ENCODE measurements around the gene CRYBG1. TPM values are rescaled to one million over a fixed set of nuclear protein-coding genes. Genes with fewer than 3 reads are reported as not detected.

The CRYBG1 gene
- total and polyA plus RNA-seq, 3 donors from 2014 or later, result 4.8 to 16.5 (median 7.8) TPM

DNA sequence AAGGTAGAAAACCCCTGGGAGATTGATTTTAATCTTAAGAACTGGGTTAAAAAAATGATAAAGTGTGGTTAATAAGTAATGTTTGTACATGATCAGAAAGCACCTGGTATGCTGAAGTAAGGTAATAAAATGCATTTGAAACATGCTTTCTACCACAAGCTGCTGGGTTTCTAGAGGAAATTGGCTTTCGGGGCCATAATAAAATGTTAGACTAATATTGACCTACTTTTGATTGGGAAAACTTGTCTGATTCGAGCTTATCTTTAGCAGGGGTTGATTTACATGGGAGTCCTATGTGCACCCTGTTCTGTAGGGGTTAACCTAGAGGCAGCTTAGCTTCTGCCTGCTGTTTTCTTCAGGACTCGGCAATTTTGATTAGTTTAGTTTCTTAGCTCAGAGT, 50.5 kb downstream of the CRYBG1 start:
- H3K36me3 ChIP-seq (ENCODE audit: low read depth, missing control alignments), result no peaks in the 10 kb centered on the region
- no peaks in the 10 kb centered on the region for H3K9me3 ChIP-seq
- H3K4me1 ChIP-seq, result no peaks in the 10 kb centered on the region
- no peak overlapping the region for H3K27ac ChIP-seq
- DNase-seq, result no peak
- 81 to 88% methylated on average over 3 of the region's 3 CpGs for WGBS, 2 donors
- H3K4me3 ChIP-seq, result no peak overlapping the region
- TF ChIP-seq POLR2A (IDR thresholded peaks at IDR 0.05), result no peak
- TF ChIP-seq, protein P1, sequence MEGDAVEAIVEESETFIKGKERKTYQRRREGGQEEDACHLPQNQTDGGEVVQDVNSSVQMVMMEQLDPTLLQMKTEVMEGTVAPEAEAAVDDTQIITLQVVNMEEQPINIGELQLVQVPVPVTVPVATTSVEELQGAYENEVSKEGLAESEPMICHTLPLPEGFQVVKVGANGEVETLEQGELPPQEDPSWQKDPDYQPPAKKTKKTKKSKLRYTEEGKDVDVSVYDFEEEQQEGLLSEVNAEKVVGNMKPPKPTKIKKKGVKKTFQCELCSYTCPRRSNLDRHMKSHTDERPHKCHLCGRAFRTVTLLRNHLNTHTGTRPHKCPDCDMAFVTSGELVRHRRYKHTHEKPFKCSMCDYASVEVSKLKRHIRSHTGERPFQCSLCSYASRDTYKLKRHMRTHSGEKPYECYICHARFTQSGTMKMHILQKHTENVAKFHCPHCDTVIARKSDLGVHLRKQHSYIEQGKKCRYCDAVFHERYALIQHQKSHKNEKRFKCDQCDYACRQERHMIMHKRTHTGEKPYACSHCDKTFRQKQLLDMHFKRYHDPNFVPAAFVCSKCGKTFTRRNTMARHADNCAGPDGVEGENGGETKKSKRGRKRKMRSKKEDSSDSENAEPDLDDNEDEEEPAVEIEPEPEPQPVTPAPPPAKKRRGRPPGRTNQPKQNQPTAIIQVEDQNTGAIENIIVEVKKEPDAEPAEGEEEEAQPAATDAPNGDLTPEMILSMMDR (IDR thresholded peaks at IDR 0.05), result no peak
- intact Hi-C loops (cut with DNase I; ENCODE audit: low total_unique reads), result no loop called here
- H3K27me3 ChIP-seq, result no peaks in the 10 kb centered on the region

DNA sequence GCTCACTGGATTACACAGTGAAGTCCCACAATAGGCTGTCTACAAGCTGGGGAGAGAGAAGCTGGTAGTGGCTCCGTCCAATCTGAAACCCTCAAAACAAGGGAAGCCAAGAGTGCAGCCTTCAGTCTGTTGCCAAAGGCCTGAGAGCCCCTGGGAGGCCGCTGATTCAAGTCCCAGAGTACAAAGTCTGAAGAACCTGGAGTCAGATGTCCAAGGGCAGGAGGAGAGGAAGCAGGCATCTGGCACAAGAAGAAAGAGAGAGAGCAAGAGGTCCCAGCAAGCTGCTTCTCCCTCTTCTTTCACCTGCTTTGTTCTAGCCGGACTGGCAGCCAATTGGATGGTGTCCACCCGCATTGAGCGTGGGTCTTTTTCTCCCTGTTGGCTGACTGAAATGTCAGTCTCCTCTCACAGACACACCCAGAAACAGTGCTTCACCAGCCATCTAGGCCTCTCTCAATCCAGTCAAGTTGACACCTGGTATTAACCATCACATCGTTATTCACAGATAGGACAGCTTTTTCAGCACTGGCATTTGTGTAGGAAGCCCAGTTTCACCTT, 51.2 kb downstream of the CRYBG1 start:
- DNase-seq, result no peak
- TF ChIP-seq POLR2A (IDR thresholded peaks at IDR 0.05), result no peak
- TF ChIP-seq, protein P1 (IDR thresholded peaks at IDR 0.05), result no peak
- Histone ChIP-seq H3K4me3 (no peak overlapping the region), H3K9me3 (no peaks in the 10 kb centered on the region), H3K4me1 (no peaks in the 10 kb centered on the region), H3K27me3 (no peaks in the 10 kb centered on the region), H3K36me3 (ENCODE audit: low read depth, missing control alignments) (no peaks in the 10 kb centered on the region), H3K27ac (no peak overlapping the region)
- intact Hi-C loops (cut with DNase I; ENCODE audit: low total_unique reads), result no loop called here
- 81 to 87% methylated on average over 6 of the region's 6 CpGs for WGBS, 2 donors

- TF ChIP-seq, protein P1 (IDR thresholded peaks at IDR 0.05), result no peak
- no peak for TF ChIP-seq POLR2A (IDR thresholded peaks at IDR 0.05)
- no peak for DNase-seq
- no peaks in the 10 kb centered on the region for H3K27me3 ChIP-seq
Observed at GRCh38 chr6:106413016-106413415, 52.5 kb downstream of the CRYBG1 start.

GRCh38 chr6:106413722-106414121, 53.2 kb downstream of the CRYBG1 start:
- Histone ChIP-seq H3K36me3 (ENCODE audit: low read depth, missing control alignments) (no peaks in the 10 kb centered on the region), H3K9me3 (no peaks in the 10 kb centered on the region), H3K27ac (no peak overlapping the region), H3K4me1 (no peaks in the 10 kb centered on the region), H3K4me3 (no peak overlapping the region), H3K27me3 (no peaks in the 10 kb centered on the region)
- intact Hi-C loops (cut with DNase I; ENCODE audit: low total_unique reads), result no loop called here
- WGBS, 2 donors, result 48 to 62% methylated on average over 2 of the region's 2 CpGs
- DNase-seq, result no peak
- TF ChIP-seq, protein P1 (IDR thresholded peaks at IDR 0.05), result no peak
- TF ChIP-seq POLR2A (IDR thresholded peaks at IDR 0.05), result no peak

More at GRCh38 chr6:106413016-106413415, 52.5 kb downstream of the CRYBG1 start:
- Histone ChIP-seq H3K9me3 (no peaks in the 10 kb centered on the region), H3K4me3 (no peak overlapping the region), H3K27ac (no peak overlapping the region), H3K36me3 (ENCODE audit: low read depth, missing control alignments) (no peaks in the 10 kb centered on the region), H3K4me1 (no peaks in the 10 kb centered on the region)
- intact Hi-C loops (cut with DNase I; ENCODE audit: low total_unique reads), result no loop called here

- no peak for DNase-seq
- WGBS, 2 donors, result 53 to 77% methylated on average over 4 of the region's 4 CpGs
- intact Hi-C loops (cut with DNase I; ENCODE audit: low total_unique reads), result no loop called here
Observed at GRCh38 chr6:106415921-106416320, 55.4 kb downstream of the CRYBG1 start.

More at GRCh38 chr6:106415921-106416320, 55.4 kb downstream of the CRYBG1 start:
- Histone ChIP-seq H3K4me3 (no peak overlapping the region), H3K27ac (no peak overlapping the region), H3K9me3 (no peaks in the 10 kb centered on the region), H3K27me3 (no peaks in the 10 kb centered on the region), H3K36me3 (ENCODE audit: low read depth, missing control alignments) (no peaks in the 10 kb centered on the region), H3K4me1 (no peaks in the 10 kb centered on the region)
- no peak for TF ChIP-seq POLR2A (IDR thresholded peaks at IDR 0.05)
- TF ChIP-seq, protein P1 (IDR thresholded peaks at IDR 0.05), result no peak
